LNCAP (cell line): Measurements from ENCODE around the gene TSPYL4.

Source experiments
- TF ChIP-seq, protein P1 (sequence below): fragments of 450-650 bp; IDR thresholded peaks from 2 replicates; pipeline ENCODE4 v1.5.1; 2017; ENCODE audit warnings: mild to moderate bottlenecking

Gene TSPYL4

DNA sequence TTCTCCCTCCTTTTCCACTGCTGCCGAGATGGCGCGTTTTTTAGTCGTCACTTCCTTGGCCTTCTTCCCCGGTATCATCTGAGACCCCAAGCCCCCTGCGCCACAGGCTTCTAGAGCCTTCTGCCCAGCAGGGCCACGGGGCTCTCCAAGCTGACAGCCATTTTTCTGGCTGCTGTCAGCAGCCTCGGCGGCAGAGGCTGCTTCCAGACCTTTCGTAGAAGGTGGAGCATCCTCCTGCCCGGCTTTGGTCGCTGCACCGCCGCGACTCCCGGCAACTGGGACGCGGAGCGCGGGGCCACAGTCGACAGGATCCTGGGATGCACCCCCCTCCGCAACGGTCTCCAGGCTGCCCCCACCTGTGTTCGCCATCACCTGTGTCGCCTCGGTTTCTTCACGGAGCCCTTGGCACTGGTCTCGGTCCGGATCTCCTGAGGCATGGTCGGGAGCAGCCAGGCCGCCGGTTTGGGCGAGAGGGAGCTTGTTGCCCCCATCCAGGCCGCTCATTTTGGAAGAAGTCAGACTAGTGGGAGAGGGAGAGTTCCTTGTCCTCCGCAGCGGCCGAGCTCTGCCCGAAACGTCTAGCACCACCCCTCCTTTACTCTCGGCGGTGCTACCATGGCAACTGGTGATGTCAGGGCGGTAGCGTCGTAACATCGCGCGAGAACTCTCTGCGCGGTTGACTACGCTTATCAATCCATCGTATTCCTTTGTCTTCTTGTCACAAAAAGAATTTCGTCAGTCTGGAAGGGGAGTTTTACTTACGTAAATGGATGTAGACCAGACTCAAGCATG, at the start of gene TSPYL4:
Gene TSPYL4, minus strand, starts transcription at position 571 of the 792 bp plus-strand sequence. Its CDS starts 67 bp downstream, at position 504.
- TF ChIP-seq, protein P1, sequence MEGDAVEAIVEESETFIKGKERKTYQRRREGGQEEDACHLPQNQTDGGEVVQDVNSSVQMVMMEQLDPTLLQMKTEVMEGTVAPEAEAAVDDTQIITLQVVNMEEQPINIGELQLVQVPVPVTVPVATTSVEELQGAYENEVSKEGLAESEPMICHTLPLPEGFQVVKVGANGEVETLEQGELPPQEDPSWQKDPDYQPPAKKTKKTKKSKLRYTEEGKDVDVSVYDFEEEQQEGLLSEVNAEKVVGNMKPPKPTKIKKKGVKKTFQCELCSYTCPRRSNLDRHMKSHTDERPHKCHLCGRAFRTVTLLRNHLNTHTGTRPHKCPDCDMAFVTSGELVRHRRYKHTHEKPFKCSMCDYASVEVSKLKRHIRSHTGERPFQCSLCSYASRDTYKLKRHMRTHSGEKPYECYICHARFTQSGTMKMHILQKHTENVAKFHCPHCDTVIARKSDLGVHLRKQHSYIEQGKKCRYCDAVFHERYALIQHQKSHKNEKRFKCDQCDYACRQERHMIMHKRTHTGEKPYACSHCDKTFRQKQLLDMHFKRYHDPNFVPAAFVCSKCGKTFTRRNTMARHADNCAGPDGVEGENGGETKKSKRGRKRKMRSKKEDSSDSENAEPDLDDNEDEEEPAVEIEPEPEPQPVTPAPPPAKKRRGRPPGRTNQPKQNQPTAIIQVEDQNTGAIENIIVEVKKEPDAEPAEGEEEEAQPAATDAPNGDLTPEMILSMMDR: no peak

DNA sequence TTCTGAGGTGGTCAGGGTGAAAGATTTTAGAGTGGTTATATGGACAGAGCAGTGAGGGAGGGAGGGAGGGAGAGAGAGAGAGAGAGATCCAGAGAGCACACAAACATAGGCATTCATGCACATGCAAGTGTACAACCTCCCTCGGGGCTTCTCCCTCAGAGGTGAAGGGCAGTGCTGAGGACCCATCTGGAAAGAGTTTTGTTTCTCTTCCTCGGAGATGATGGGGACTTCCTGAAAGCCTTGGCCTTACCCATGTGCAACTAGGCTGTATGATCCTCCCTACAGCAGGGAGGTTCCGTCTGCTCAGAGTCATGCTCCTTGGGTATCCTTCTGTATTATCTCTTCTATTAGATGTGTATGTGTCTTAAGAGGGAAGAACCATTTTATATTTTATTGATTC, 47.2 kb upstream of the TSPYL4 start:
- TF ChIP-seq, protein P1: no peak

DNA sequence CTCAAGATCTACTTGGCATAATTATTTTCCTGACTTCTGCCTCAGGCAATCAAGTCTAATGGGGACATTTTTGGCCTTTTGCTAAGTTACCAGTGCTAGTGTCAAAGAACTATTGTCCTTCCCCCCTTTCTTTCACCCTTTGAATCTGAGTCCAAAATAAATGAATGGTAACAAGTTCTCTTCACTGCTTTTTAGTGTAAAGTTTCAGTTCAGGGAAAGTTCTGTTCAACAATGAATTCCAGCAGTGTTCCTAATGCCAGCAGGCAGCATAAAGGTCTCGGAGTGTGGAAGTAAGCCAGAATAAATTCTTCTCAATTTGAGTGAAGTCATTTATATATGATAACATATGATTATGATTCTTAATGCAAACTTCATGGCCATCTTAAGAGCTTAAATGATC, 46.7 kb upstream of the TSPYL4 start:
- TF ChIP-seq, protein P1: no peak

DNA sequence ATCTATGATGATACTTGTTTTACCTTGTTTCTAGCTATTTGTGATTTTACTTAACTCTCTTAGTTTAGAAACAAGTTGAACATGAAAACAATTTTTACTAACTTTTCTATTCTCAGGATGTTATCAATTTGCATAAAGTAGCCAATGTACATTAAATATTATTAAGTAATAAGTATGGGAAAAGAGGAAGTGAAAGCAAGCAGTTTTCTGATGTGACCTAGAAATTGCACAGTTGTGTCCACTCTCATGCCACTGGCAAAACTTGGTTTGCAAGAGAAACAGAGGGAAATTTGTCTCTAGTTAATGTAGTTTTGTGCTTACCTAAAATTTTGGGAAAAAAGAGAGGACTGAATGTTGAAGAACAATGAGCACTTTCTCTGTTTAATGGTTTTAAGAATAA, 45.1 kb upstream of the TSPYL4 start:
- TF ChIP-seq, protein P1: no peak

DNA sequence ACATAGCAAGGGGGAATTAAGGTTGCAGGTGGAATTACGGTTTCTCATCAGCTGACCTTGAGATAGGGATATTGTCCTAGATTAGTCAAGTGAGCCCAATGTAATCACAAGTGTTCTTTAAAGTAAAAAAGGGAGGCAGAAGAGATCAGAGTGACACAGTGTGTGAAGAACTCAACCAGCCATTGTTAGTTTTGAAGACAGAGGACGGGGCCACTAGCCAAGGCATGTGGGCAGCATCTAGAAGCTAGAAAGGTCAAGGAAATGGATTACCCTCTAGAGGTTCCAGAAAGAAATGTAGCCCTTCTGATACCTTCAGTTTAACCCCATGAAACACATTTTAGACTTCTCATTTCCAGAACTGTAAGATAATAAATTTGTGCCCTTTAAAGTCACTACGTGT, 44.4 kb upstream of the TSPYL4 start:
- TF ChIP-seq, protein P1: no peak

DNA sequence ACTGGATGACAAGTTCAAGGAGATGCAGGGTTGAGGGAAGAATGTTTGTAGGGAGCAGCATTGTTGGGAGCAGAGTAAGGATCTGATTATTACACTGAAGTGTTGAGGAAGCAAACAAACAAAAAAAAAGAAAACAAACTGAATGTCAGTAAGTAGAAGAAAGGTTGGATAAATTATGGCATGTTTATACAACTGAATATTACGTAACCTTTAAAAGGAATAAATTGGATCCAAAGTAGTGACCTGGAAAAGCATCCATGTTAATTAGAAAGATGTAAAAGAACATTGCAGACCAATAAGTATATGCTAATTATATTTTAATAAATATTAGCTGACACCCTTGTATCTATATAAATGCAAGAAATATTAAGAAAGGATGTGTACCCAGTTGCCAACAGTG, 38.7 kb upstream of the TSPYL4 start:
- TF ChIP-seq, protein P1: no peak

DNA sequence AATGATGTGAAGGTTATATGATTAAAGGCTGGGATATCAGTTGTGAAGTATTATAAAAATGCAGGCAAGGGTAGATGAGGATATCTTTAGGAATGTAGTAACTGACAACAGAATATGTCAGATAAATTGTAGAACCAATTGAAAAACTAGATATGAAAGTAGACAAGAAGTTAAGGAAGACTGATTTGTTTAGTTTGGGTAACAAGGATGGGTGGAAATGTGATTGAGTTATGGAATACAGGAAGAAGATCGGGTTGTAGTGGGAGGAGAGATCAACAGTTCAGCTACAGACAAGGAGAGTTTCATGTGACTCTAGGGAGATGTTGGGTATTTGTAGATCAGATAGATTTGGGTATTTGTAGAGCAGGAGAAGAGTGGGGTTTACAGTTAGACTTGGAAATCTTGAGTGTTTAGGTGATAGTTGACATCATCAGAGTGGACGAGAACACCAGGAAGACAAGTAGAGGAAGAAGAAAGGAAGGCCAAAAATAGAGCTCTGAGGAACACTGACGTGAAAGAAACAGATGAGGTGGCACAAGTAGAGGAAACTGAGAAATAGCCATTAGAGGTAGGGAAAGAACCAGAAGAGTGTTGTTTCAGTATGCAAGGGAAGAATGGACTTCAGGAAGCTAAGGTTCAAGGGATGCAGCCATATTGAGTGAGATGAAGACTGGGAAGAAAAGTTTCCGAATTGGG, 38.0 kb upstream of the TSPYL4 start:
- TF ChIP-seq, protein P1: no peak
